Suprapubic skin (tissue), 4 donors: ENCODE data around the gene NAB1.

ENCODE experiments used
- CTCF ChIP-seq, 2 donors: fragments of 200-600 bp in 1 of 2; fragments of 450-650 bp in 1 of 2; sonication (generic) in 1 of 2; IDR thresholded peaks; one replicate each; pipeline ENCODE4 v1.5.1; 2016 to 2019; ENCODE audit warnings: antibody characterized with exemption in 2 of 2, mild to moderate bottlenecking in 1 of 2, moderate library complexity in 1 of 2
- EP300 ChIP-seq: sonication (generic); formaldehyde crosslinking; IDR thresholded peaks from one replicate; pipeline ENCODE4 v1.6.1; 2017; ENCODE audit warnings: antibody characterized with exemption
- POLR2A ChIP-seq, 2 donors: fragments of 450-650 bp; IDR thresholded peaks; one replicate each; pipeline ENCODE4 v1.6.1; 2017; ENCODE audit warnings: antibody characterized with exemption in 2 of 2, mild to moderate bottlenecking in 2 of 2, moderate library complexity in 2 of 2
- POLR2AphosphoS5 ChIP-seq, 3 donors: sonication (generic); formaldehyde crosslinking; IDR thresholded peaks; one replicate each; pipeline ENCODE4 v1.6.1; 2017; ENCODE audit warnings: antibody characterized with exemption in 3 of 3

GRCh38 chr2:190615555-190616200 lies 33.2 kb upstream of the NAB1 start:
- TF ChIP-seq EP300: no peak
- TF ChIP-seq POLR2A (IDR thresholded peaks at IDR 0.05): no peak
- TF ChIP-seq CTCF (IDR thresholded peaks at IDR 0.05): no peak
- TF ChIP-seq POLR2AphosphoS5 (IDR thresholded peaks at IDR 0.05): no peak
